Measurements from ENCODE around the gene CLIC5.

DNA sequence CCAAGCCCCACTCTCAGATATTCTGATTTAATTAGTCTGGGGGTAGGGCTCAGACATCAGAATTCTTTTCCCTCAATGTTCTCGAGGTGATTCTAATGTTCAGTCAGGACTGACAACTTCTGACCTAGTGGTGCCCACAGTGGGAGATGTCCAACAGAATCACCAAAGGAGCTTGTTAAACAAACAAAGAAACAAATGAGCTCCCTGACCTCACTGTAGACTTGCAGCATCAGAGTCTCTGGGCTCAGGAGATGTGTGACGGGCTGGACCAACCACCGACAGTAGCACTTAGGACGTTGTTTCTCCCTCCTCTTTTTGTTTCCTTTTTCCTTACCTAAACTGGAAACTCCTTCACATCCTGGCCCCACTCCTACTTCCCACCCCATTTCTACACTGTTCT is 49.3 kb downstream of the CLIC5 start:
- TF ChIP-seq, protein P1, sequence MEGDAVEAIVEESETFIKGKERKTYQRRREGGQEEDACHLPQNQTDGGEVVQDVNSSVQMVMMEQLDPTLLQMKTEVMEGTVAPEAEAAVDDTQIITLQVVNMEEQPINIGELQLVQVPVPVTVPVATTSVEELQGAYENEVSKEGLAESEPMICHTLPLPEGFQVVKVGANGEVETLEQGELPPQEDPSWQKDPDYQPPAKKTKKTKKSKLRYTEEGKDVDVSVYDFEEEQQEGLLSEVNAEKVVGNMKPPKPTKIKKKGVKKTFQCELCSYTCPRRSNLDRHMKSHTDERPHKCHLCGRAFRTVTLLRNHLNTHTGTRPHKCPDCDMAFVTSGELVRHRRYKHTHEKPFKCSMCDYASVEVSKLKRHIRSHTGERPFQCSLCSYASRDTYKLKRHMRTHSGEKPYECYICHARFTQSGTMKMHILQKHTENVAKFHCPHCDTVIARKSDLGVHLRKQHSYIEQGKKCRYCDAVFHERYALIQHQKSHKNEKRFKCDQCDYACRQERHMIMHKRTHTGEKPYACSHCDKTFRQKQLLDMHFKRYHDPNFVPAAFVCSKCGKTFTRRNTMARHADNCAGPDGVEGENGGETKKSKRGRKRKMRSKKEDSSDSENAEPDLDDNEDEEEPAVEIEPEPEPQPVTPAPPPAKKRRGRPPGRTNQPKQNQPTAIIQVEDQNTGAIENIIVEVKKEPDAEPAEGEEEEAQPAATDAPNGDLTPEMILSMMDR (conservative IDR thresholded peaks at IDR 0.05; ENCODE audit: low read length) = no peak
- TF ChIP-seq EZH2phosphoT487 (IDR thresholded peaks at IDR 0.05; ENCODE audit: borderline replicate concordance, low read depth, low read length) = no peak
